ENCODE measurements around the gene BHLHE23. TPM values are rescaled to one million over a fixed set of nuclear protein-coding genes. Genes with fewer than 3 reads are reported as not detected.
"Not testable (repeated sequence)": the region's sequence is repeated elsewhere in the genome, so short reads cannot be mapped to it uniquely, and the experiment has no call there.

The BHLHE23 gene
- polyA plus RNA-seq, 1 experiment: not detected

GRCh38 chr20:63036291-63036690 is 29.5 kb upstream of the BHLHE23 start:
- Histone ChIP-seq H3K27me3 (ENCODE audit: control insufficient read depth, insufficient read depth, low read length) (peaks cover 39% of the 10 kb centered on the region), H3K9me3 (ENCODE audit: control insufficient read depth, insufficient read depth, low read length) (no peaks in the 10 kb centered on the region; the same call in 1 of the 2 replicates), H3K4me3 (ENCODE audit: low read depth, low read length) (no peak overlapping the region), H3K27ac (ENCODE audit: low read depth, low read length) (no peak overlapping the region)
- TF ChIP-seq, protein P1, sequence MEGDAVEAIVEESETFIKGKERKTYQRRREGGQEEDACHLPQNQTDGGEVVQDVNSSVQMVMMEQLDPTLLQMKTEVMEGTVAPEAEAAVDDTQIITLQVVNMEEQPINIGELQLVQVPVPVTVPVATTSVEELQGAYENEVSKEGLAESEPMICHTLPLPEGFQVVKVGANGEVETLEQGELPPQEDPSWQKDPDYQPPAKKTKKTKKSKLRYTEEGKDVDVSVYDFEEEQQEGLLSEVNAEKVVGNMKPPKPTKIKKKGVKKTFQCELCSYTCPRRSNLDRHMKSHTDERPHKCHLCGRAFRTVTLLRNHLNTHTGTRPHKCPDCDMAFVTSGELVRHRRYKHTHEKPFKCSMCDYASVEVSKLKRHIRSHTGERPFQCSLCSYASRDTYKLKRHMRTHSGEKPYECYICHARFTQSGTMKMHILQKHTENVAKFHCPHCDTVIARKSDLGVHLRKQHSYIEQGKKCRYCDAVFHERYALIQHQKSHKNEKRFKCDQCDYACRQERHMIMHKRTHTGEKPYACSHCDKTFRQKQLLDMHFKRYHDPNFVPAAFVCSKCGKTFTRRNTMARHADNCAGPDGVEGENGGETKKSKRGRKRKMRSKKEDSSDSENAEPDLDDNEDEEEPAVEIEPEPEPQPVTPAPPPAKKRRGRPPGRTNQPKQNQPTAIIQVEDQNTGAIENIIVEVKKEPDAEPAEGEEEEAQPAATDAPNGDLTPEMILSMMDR (IDR thresholded peaks at IDR 0.05; ENCODE audit: low read depth, low read length): no peak
- ChIA-PET CTCF (no interaction called here), POLR2A (no interaction called here)
- no peak for DNase-seq (ENCODE audit: low read depth, low spot score)

- ChIA-PET CTCF (no interaction called here), POLR2A (no interaction called here)
- no peak for DNase-seq (ENCODE audit: low read depth, low spot score)
- peaks cover under 1% of the 10 kb centered on the region; the same call in 1 of the 2 replicates for H3K9me3 ChIP-seq (ENCODE audit: control insufficient read depth, insufficient read depth, low read length)
- H3K27ac ChIP-seq (ENCODE audit: low read depth, low read length): no peak overlapping the region
- TF ChIP-seq, protein P1 (IDR thresholded peaks at IDR 0.05; ENCODE audit: low read depth, low read length): no peak
- H3K4me3 ChIP-seq (ENCODE audit: low read depth, low read length): no peak overlapping the region
- peaks cover 39% of the 10 kb centered on the region for H3K27me3 ChIP-seq (ENCODE audit: control insufficient read depth, insufficient read depth, low read length)
These were observed 28.9 kb upstream of the BHLHE23 start for GRCh38 chr20:63035603-63036185.

GRCh38 chr20:63034710-63035602 is 28.2 kb upstream of the BHLHE23 start:
- peaks cover 46% of the 10 kb centered on the region for H3K27me3 ChIP-seq (ENCODE audit: control insufficient read depth, insufficient read depth, low read length)
- CTCF ChIA-PET; H3K4me3 ChIP-seq (ENCODE audit: low read depth, low read length); POLR2A ChIA-PET; DNase-seq (ENCODE audit: low read depth, low spot score); H3K27ac ChIP-seq (ENCODE audit: low read depth, low read length); H3K9me3 ChIP-seq (ENCODE audit: control insufficient read depth, insufficient read depth, low read length): not testable (repeated sequence)

GRCh38 chr20:63033794-63034709 is 27.3 kb upstream of the BHLHE23 start:
- H3K9me3 ChIP-seq (ENCODE audit: control insufficient read depth, insufficient read depth, low read length): peaks cover 7% of the 10 kb centered on the region; the same call in 1 of the 2 replicates
- TF ChIP-seq, protein P1 (IDR thresholded peaks at IDR 0.05; ENCODE audit: low read depth, low read length): no peak
- POLR2A ChIA-PET: no interaction called here
- no peak overlapping the region for H3K4me3 ChIP-seq (ENCODE audit: low read depth, low read length)
- H3K27ac ChIP-seq (ENCODE audit: low read depth, low read length): no peak overlapping the region
- peaks cover 53% of the 10 kb centered on the region for H3K27me3 ChIP-seq (ENCODE audit: control insufficient read depth, insufficient read depth, low read length)
- CTCF ChIA-PET: no interaction called here
- DNase-seq (ENCODE audit: low read depth, low spot score): no peak

All from AG04450 (cell line).